HG02642 (cell line): ENCODE results near the gene GPATCH2.

Source experiments
- ATAC-seq: cut with Tn5 transposase; IDR thresholded peaks from one replicate; pipeline ENCODE4 v1.9.1; 2021; ENCODE audit warnings: mild to moderate bottlenecking; ENCODE audit not compliant: unreplicated experiment, poor library complexity

The GPATCH2 gene

DNA sequence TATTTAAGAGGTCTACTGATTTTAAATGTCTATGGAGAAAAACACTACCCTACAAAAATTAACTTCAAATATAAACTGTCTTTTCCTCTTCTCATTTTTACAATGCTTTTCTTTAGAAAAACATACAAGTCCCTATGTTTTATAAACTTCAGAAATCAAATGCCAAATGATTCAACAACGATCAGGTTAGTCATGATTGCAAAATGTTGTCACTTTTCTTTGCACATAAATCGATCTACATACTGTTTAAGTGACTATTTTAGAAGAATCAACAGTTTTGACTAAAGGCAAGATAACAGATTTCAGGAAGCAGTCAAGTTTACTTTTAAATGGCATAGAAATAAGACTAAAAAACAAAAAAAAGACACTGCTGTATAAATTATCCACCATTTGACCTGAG lies 168.7 kb downstream of the GPATCH2 start:
- no peak for ATAC-seq

- ATAC-seq, result no peak
These were observed 173.9 kb downstream of the GPATCH2 start for GRCh38 chr1:217457016-217457415.

DNA sequence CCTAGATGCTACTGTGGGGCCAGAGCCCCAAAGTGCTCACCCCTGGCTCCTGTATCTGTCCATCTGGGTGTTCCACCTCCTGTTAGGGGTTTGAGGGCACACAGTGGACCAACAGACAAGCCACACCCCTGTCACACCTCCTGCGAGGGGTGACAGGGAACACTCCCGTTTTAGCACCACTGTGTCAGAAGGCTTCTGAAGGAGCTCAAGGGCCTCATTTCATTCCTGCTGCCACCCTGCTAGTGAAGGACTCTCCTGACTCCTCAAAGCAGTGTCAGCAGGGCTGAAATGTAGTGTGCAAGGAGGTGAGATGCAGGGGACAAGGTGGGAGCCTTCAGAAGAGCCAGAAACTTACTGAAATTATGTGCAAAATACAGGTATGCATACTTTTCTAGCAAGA lies 174.6 kb downstream of the GPATCH2 start:
- ATAC-seq, result no peak

- no peak for ATAC-seq
These were observed 177.1 kb downstream of the GPATCH2 start for GRCh38 chr1:217453816-217454215.

GRCh38 chr1:217449370-217449769 lies 181.5 kb downstream of the GPATCH2 start:
- ATAC-seq, result no peak

DNA sequence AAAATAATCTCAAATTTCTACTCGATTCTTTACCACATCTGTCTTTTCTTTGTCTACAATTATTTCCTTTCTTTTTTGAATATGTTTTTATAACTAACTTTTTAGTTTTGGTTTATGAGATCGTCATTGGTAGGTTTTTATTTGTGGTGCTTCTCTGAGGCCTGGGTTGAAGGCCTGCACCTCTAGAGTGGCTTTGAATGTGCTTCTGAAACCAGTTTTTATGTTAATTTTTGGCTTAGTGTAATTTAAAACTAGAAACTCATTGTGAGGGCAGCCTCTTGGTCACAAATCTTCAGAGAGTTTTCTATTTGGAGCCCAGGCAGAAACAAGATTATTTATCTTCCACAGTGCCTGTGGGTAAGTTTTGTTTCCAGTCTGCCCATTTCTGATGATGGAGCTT lies 187.0 kb downstream of the GPATCH2 start:
- no peak for ATAC-seq

- ATAC-seq, result no peak
These were observed 193.5 kb downstream of the GPATCH2 start for GRCh38 chr1:217437376-217437775.

GRCh38 chr1:217435204-217435603 lies 195.7 kb downstream of the GPATCH2 start:
- no peak for ATAC-seq

GRCh38 chr1:217433664-217434063 lies 197.2 kb downstream of the GPATCH2 start:
- no peak for ATAC-seq

DNA sequence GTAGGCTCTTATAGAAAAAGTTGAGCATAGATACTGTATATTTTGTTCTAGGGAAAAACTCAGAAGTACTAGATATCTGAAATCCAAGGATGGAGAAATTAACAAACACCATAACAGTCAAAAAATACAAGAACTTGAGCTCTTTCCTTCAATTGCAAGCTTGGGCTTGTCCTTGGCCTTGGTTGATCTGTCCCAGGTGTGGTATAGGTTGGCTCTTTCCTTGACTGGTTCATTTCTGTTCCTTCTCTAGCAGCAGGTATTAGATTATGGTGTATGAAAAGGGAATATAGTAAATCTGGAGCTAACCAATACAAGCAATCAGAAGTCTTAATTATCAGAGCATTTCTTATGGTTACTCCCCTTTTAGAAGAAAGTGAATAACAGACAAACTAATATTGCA lies 198.6 kb downstream of the GPATCH2 start:
- ATAC-seq, result no peak

DNA sequence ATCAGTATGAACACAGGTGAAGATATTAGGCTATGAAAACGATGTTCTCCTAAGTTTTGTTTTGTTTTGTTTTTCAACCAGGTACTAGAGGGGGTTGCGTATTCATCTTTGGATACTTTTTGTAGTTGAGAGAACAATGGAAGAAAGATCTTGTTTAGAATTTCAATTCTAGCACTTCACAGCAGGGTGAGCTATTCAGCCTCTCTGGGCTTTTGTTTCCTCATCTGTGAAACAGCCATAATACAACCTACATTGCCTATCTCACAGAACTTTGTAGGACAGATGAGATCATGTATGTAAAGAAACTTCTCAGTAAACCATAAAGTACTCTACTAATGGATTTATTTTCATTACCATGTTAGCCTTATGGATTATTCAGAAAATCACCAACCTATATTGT lies 199.5 kb downstream of the GPATCH2 start:
- no peak for ATAC-seq

DNA sequence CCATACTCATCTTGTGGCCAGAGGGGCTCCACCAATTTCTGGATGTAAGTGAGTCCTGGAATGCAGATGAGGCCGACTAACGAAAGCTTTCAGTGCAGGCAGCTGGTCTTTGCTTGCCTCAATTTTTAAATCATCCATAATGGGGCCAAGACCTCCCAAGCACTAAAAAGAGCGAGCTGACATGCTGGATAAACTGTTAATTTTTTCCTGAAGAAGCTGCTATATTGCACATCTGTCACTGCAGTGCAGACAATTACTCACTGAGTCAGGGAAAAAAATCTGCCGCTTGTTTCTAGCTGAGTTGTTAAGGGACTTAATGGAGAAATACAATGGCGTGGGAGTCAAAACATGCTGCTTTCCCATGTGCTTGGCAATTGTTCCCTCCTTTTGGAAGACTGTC lies 205.5 kb downstream of the GPATCH2 start:
- no peak for ATAC-seq

DNA sequence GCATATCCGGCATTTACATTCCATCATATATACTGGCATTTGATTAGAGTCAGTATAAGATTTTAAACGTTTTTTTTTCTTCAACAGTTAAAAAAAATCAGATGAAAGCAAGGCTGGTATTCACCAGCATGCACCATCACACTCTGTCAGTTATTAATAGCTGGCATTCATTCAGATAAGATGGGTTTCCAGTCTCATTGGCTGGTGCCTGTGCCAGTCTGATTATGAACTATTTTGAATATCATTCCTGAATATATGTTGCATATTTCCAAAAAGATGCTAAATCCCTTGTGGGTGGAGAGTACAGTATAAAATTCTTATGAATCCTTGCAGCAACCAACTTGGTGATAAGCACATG lies 211.7 kb downstream of the GPATCH2 start:
- ATAC-seq, result no peak

GRCh38 chr1:217418269-217419193 lies 212.4 kb downstream of the GPATCH2 start:
- no peak for ATAC-seq

- no peak for ATAC-seq
These were observed 213.5 kb downstream of the GPATCH2 start for GRCh38 chr1:217417363-217417762.

DNA sequence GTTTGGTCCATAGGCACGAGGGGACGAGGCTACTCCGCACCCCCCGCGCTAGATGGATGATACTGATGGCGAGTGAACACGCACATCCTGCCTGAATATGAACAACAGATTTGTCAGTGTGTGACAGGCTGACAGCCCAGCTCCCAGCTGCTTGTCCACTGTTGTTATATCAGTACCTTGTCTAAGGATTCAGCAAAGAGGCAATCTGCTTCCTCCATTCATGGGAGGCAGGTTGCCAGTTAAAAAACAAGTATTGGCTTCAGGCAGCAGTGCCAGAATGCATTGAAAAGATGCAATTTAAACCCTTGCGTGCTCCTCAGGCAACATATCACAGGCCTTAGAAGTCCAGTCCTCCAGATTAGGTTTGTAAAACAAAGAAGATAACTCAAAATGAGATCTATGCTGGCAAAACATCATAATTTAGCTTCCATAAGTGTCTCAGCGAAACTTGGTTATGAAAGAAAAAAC lies 223.3 kb downstream of the GPATCH2 start:
- no peak for ATAC-seq

DNA sequence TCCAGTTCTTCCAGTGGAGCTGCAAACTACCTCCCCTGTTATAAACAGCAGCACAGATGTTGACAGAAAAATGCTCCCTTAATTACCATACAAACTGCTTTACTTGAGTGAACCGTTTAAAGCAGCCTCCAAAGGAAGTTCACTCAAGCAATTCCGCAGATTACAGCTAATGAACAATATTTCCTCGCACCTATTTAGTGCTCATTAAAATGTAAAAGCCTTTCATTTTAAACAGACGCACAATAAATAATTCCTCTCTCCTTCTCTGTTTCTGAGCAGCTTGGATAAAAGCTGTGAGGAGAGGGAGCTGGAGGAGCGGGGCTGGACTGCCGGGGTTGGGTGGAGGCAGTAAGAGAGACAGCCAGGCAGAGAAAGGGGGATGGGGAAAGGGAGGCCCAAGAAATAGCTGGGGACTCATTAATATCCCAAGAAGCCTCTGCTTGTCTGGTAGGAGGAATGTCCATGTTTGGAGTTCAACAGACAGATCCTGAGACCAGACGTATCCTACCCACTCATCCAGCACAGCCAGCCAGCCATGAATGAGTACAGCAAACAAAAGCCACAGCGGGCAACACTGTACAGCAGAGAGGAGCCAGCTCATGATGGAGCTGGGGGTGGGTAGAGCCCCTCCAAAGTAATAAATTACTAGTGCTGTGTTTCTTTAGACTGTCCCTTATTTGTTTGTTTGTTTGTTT lies 227.7 kb downstream of the GPATCH2 start:
- ATAC-seq, result no peak

DNA sequence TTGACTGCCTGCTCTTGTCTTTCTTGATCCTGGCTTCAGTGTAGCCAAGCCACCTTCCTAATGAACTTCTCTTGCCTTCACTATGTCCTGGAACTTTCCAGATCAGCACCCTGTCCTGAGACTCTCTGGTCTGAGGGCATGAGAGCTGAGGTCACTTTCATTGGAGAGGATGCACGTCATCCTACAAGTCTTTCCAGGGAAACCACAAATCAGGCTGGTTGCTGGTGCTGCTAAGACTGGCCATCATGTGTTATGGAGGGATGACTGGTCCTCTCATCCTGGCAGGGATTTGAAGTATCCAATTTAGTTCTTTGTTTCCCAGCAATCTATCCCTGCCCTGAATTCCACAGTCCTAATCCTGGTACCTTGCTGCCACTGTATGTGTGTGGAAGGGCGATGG lies 228.6 kb downstream of the GPATCH2 start:
- no peak for ATAC-seq

DNA sequence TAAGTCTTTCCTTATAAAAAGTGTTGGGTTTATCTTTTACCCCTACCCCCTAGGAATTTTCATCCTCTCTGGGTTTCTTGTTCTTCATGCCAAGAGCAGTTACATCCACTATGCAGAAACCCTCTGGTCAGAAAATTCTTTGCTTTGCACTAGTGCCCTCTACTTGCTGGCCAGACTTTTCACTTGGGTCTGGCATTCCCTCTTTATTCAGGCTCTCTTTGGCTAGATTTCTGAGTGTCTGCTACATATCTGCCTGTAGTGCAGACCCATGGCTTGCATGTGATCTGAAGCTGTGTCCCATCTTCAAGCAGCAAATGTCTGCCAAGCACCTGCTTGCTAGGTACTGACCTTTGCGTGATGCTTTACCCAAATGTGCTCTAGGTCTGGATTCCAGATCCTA lies 237.0 kb downstream of the GPATCH2 start:
- ATAC-seq, result no peak

- ATAC-seq, result no peak
These were observed 238.4 kb downstream of the GPATCH2 start for GRCh38 chr1:217392441-217392840.

DNA sequence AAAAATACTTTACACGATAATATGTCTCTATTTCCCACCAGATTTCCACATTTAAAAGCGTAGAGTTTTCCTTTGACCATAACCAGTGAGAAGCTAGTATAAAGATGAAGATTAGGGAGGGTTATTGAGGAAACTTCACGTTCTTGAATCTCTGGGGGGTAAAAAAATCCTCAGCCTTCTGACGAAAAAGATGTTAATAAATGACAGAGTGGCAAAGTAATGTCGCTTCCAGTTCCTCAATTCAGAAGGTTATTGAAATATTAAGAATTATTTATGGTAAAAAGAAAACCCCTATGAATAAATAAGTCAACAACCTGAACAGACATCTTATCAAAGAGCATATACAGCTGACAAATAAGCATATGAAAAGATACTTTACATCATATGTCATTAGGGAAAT lies 241.0 kb downstream of the GPATCH2 start:
- ATAC-seq, result no peak
